ENCODE results near the gene DRC7.
"Not testable (repeated sequence)": the region's sequence is repeated elsewhere in the genome, so short reads cannot be mapped to it uniquely, and the experiment has no call there.

Gene DRC7

GRCh38 chr16:57660715-57661463, 33.7 kb upstream of the DRC7 start:
- no peak for DNase-seq (ENCODE audit: low read depth, low spot score)

DNA sequence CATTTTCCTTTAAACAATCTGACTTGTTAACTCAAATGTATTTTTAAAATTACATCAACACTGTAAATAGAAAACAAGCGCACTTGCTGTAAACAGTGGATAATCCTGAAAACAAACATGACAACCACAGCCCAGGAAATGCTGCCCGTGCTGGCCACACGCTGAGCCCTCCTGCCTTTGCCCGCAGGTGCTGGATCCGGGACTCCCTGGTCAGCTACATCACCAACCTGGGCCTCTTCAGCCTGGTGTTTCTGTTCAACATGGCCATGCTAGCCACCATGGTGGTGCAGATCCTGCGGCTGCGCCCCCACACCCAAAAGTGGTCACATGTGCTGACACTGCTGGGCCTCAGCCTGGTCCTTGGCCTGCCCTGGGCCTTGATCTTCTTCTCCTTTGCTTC, 33.1 kb upstream of the DRC7 start:
- no peak for DNase-seq (ENCODE audit: low read depth, low spot score)

DNA sequence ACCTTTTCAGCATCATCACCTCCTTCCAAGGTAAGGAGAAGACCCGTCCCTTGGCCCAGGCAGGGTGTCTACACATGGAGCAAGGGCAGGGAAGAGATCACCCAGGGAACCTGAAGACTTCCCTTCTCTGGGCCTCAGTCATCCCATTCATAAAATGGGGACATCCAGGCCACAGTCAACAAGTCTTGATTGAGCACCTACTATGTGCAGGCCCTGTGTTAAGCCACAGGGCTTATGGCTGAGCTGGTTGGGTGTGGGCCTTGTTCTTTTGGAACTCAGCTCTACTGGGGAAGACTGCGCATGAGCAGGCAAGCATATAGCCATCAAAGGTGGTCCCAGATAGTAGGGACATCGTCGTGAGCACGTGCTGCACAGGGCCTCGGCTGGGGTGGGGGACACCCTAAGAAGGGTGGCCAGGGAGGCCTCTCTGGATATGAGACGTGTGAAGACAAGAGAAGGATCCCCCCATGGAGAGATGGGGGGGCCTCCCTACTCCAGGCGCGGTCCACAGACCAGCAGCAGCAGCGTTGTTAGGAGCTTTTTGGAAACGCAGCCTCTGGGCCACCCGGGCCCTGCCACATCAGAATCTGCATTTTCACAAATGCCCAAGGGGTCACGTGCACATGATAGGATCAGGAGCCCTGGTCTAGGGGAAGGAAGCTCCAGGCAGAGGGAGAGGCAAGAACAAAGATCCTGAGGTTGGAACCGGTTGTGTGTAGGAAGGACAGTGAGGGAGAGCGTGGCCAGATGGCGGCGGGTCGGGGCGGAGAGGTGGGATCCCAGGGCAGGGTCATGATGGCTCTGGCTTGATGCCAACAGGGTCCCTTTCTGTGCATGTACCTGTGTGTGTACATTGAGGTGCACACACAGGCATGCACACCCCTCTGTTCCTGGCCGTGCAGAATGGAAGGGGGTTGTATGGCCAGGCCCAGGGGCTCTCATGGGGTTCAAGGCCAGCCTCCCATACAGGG, 32.4 kb upstream of the DRC7 start:
- DNase-seq (ENCODE audit: low read depth, low spot score): no peak

DNA sequence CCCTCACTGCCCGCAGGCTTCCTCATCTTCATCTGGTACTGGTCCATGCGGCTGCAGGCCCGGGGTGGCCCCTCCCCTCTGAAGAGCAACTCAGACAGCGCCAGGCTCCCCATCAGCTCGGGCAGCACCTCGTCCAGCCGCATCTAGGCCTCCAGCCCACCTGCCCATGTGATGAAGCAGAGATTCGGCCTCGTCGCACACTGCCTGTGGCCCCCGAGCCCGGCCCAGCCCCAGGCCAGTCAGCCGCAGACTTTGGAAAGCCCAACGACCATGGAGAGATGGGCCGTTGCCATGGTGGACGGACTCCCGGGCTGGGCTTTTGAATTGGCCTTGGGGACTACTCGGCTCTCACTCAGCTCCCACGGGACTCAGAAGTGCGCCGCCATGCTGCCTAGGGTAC, 31.2 kb upstream of the DRC7 start:
- DNase-seq (ENCODE audit: low read depth, low spot score): no peak

DNA sequence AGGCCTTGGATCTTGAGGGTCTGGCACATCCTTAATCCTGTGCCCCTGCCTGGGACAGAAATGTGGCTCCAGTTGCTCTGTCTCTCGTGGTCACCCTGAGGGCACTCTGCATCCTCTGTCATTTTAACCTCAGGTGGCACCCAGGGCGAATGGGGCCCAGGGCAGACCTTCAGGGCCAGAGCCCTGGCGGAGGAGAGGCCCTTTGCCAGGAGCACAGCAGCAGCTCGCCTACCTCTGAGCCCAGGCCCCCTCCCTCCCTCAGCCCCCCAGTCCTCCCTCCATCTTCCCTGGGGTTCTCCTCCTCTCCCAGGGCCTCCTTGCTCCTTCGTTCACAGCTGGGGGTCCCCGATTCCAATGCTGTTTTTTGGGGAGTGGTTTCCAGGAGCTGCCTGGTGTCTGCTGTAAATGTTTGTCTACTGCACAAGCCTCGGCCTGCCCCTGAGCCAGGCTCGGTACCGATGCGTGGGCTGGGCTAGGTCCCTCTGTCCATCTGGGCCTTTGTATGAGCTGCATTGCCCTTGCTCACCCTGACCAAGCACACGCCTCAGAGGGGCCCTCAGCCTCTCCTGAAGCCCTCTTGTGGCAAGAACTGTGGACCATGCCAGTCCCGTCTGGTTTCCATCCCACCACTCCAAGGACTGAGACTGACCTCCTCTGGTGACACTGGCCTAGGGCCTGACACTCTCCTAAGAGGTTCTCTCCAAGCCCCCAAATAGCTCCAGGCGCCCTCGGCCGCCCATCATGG, 30.5 kb upstream of the DRC7 start:
- no peak for DNase-seq (ENCODE audit: low read depth, low spot score)

GRCh38 chr16:57664662-57665025, 30.0 kb upstream of the DRC7 start:
- no peak for DNase-seq (ENCODE audit: low read depth, low spot score)

DNA sequence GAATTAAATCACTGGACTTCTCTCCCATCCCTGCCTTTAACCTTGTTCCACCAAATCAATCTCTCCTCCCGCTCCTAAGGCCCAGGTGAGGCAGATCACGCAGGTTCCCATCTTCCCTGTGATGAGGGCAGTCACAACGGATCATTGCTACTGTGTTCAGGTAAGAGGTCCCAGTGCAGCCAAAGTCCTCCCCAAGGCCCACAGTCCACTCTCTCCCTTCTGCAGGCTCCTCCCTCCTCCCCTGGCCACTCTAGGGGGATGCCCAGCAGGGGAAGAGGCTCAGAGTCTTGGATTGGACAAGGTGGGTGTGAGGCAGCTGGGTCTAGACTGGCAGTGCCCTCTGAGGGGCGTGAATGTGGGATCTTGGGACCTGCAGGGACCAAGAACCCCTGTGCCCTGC, 29.1 kb upstream of the DRC7 start:
- no peak for DNase-seq (ENCODE audit: low read depth, low spot score)

GRCh38 chr16:57666353-57667047, 28.1 kb upstream of the DRC7 start:
- no peak for DNase-seq (ENCODE audit: low read depth, low spot score)

DNA sequence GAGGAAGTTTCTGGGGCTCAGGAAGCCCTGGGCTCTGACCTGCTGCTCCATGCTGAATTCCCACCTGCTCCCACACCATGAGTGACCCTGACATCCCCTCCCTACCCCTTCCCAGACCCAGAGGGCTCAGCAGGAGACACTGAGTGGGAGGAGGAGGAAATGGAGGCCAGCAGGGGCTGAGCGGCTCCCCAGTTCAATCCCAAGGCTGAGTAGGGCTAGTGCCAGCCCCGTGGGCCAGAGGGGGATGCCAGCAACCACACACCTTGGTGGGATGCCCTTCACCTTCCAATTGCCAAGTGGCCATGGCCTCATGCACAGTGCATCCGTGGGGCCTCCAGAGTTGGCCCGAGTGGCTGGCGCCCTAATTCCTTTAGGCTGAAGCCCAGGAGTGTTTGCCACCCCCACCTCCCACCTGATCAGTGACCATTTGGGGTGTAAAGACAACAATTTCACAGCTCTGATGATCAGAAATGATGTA, 27.5 kb upstream of the DRC7 start:
- no peak for DNase-seq (ENCODE audit: low read depth, low spot score)

DNA sequence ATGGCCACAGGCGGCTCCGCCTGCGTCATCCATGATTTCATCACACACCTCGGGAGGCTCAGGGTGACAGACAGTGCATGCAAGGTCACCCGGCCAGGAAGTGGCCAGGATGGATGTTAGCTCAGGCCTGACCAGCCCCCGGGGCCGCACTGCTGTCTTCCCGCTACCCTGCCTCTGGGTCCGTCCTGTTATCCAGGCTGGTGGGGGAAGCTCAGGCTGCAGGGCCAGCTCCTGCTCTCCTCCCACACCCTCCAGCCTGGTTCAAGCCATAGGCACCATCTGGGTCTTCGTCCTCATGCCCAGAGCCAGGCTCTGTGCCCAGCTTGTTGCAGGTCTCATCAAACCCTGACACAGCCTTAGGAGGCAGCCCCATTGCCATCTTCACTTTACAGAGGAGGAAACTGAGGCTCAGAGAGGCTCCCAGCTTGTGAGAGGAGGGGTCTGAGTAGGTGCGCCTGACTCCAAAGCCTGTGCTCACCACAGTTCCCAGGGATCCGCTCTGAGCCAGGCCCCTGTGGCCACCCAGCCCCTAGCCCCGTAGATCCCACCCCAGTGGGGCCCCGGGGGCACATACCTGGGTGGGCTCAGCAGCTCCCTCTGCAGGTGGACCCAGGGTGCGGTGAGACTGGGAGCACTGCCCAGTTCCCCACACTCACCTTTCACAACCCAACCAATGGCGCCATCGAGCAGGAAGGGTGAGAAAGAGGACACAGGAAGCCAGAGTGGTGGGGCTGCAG, 26.9 kb upstream of the DRC7 start:
- no peak for DNase-seq (ENCODE audit: low read depth, low spot score)

DNA sequence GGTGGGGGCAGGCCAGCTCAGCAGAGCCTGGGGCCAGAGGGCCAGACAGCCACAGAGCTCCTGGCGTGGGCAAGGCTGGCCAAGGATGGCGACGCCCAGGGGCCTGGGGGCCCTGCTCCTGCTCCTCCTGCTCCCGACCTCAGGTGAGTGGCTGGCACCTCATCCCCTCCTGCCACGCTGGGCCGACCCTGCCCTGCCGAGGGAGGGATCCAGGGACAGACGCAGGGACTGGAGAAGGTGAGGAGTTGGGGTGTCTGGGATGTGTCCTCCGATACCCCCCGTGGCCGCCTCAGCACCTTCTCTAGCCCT, 26.4 kb upstream of the DRC7 start, which contains the start of gene ADGRG3:
TSS of gene ADGRG3 (plus strand) at position 44 of the 309 bp plus-strand sequence. CDS start at position 86, 42 bp downstream.
- no peak for DNase-seq (ENCODE audit: low read depth, low spot score)

GRCh38 chr16:57668630-57669475, 25.8 kb upstream of the DRC7 start:
- no peak for DNase-seq (ENCODE audit: low read depth, low spot score)

GRCh38 chr16:57669476-57670162, 25.0 kb upstream of the DRC7 start:
- DNase-seq (ENCODE audit: low read depth, low spot score): no peak

DNA sequence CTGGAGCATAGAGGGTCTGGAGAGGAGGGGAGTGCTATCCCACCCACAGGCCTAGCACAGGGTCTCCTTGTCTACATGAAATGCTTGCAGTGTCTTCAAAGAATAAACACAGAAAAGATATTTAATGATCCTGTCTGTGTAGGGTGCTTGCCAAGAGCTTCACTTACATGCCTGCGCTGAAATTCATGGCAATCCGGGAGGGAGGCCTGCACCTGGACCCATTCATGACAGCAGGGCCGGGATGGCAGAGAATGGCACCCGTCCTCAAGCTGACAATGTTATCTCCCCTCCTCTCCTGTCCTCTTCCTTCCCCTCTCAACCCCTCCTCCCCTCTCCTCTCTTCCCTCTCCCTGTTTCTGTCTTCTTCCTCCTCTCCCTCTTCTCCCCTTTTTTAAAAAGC, 24.4 kb upstream of the DRC7 start:
- no peak for DNase-seq (ENCODE audit: low read depth, low spot score)

- DNase-seq (ENCODE audit: low read depth, low spot score): not testable (repeated sequence)
Observed at GRCh38 chr16:57671451-57671850, 23.2 kb upstream of the DRC7 start.

- no peak for DNase-seq (ENCODE audit: low read depth, low spot score)
Observed at GRCh38 chr16:57672416-57672815, 22.2 kb upstream of the DRC7 start.

DNA sequence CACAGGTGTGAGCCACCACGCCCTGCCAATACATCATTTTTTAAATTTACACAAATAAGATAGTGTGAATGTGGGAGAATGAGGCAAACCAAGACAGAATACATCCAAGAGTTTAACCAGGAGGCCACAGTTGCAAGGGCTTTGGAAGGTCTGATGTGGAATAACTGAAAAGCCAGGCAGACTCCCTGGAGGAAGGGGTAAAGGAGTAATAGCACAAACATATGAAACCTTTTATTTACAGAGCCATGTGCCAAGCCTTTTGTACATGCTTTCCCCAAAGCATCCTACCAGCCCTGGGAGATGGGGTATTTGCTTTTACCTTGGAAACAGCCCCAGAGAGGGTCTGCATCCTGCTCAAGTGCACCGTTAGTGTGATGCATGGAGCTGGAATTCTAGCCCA, 21.8 kb upstream of the DRC7 start:
- no peak for DNase-seq (ENCODE audit: low read depth, low spot score)

- DNase-seq (ENCODE audit: low read depth, low spot score): peak; percentile 20
Observed at GRCh38 chr16:57675741-57676551, 18.7 kb upstream of the DRC7 start.

Measured in iPS DF 19.7 (cell line).